ENCODE measurements around the gene SLC44A1. TPM values are rescaled to one million over a fixed set of nuclear protein-coding genes. Genes with fewer than 3 reads are reported as not detected.

The SLC44A1 gene
- total and polyA plus RNA-seq, 9 donors: 12.4 to 20.8 (median 15.5) TPM

GRCh38 chr9:105432247-105432842, 187.9 kb downstream of the SLC44A1 start:
- no peak overlapping the region for H3K4me3 ChIP-seq (ENCODE audit: low read length)

GRCh38 chr9:105435453-105435852, 191.0 kb downstream of the SLC44A1 start:
- Histone ChIP-seq H3K4me3 (ENCODE audit: low read length) (no peak overlapping the region), H3K4me1 (ENCODE audit: control insufficient read depth, insufficient read depth, low read length) (peaks cover 5% of the 10 kb centered on the region), H3K36me3 (ENCODE audit: control insufficient read depth, insufficient read depth, low read length) (no peaks in the 10 kb centered on the region), H3K27me3 (ENCODE audit: control insufficient read depth, insufficient read depth, low read length) (no peaks in the 10 kb centered on the region), H3K27ac (ENCODE audit: low read length) (no peak overlapping the region), H3K9me3 (replicated peaks; ENCODE audit: control insufficient read depth, low read depth, low read length) (no peaks in the 10 kb centered on the region)
- no peak for DNase-seq
- WGBS (ENCODE audit: insufficient coverage): 96% methylated on average over 2 of the region's 3 CpGs

More at GRCh38 chr9:105432247-105432842, 187.9 kb downstream of the SLC44A1 start:
- WGBS (ENCODE audit: insufficient coverage): no CpG with 5 or more reads among the region's 2 CpGs
- Histone ChIP-seq H3K9me3 (replicated peaks; ENCODE audit: control insufficient read depth, low read depth, low read length) (no peaks in the 10 kb centered on the region), H3K4me1 (ENCODE audit: control insufficient read depth, insufficient read depth, low read length) (no peaks in the 10 kb centered on the region), H3K27me3 (ENCODE audit: control insufficient read depth, insufficient read depth, low read length) (no peaks in the 10 kb centered on the region), H3K27ac (ENCODE audit: low read length) (no peak overlapping the region), H3K36me3 (ENCODE audit: control insufficient read depth, insufficient read depth, low read length) (no peaks in the 10 kb centered on the region)
- peak; percentile 28 for DNase-seq

- Histone ChIP-seq H3K27ac (ENCODE audit: low read length) (no peak overlapping the region), H3K36me3 (ENCODE audit: control insufficient read depth, insufficient read depth, low read length) (no peaks in the 10 kb centered on the region), H3K9me3 (replicated peaks; ENCODE audit: control insufficient read depth, low read depth, low read length) (no peaks in the 10 kb centered on the region), H3K4me3 (ENCODE audit: low read length) (no peak overlapping the region), H3K27me3 (ENCODE audit: control insufficient read depth, insufficient read depth, low read length) (no peaks in the 10 kb centered on the region), H3K4me1 (ENCODE audit: control insufficient read depth, insufficient read depth, low read length) (peaks cover 5% of the 10 kb centered on the region)
- no peak for DNase-seq
- WGBS (ENCODE audit: insufficient coverage): 90% methylated on average over 2 of the region's 4 CpGs
These were observed 192.3 kb downstream of the SLC44A1 start for GRCh38 chr9:105436783-105437182.

GRCh38 chr9:105437704-105438103, 193.3 kb downstream of the SLC44A1 start:
- Histone ChIP-seq H3K27ac (ENCODE audit: low read length) (peak overlapping the region; percentile 74), H3K9me3 (replicated peaks; ENCODE audit: control insufficient read depth, low read depth, low read length) (no peaks in the 10 kb centered on the region), H3K27me3 (ENCODE audit: control insufficient read depth, insufficient read depth, low read length) (no peaks in the 10 kb centered on the region), H3K4me1 (ENCODE audit: control insufficient read depth, insufficient read depth, low read length) (peaks cover 5% of the 10 kb centered on the region), H3K36me3 (ENCODE audit: control insufficient read depth, insufficient read depth, low read length) (no peaks in the 10 kb centered on the region), H3K4me3 (ENCODE audit: low read length) (no peak overlapping the region)
- no peak for DNase-seq
- no CpG with 5 or more reads among the region's 1 CpG for WGBS (ENCODE audit: insufficient coverage)

- Histone ChIP-seq H3K27ac (ENCODE audit: low read length) (peak overlapping the region; percentile 74), H3K4me3 (ENCODE audit: low read length) (no peak overlapping the region), H3K27me3 (ENCODE audit: control insufficient read depth, insufficient read depth, low read length) (no peaks in the 10 kb centered on the region), H3K36me3 (ENCODE audit: control insufficient read depth, insufficient read depth, low read length) (no peaks in the 10 kb centered on the region), H3K4me1 (ENCODE audit: control insufficient read depth, insufficient read depth, low read length) (peaks cover 5% of the 10 kb centered on the region), H3K9me3 (replicated peaks; ENCODE audit: control insufficient read depth, low read depth, low read length) (no peaks in the 10 kb centered on the region)
- DNase-seq: peak; percentile 66
- WGBS (ENCODE audit: insufficient coverage): 60% methylated on average over 1 of the region's 8 CpGs
These were observed 193.8 kb downstream of the SLC44A1 start for GRCh38 chr9:105438141-105438806.

DNA sequence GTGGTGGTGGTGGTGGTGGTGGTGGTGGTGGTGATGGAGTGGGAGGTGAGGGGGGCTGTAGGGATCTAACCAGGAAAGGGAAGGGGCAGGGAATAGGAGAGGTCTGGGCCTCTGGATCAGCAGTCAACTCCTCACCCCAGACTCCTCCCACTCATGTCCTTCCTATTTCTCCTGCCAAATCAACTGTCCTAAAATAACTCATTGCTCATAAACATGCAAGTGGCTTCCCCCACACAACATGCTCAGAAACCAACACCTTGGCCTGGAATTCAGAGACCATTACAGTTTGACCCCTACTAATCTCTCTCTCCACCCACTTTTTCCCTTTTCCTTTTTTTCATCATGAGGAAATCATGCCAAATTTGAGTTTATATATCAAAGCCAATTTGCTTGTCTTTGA, 195.0 kb downstream of the SLC44A1 start:
- no peaks in the 10 kb centered on the region for H3K9me3 ChIP-seq (replicated peaks; ENCODE audit: control insufficient read depth, low read depth, low read length)
- DNase-seq: peak; percentile 68
- H3K27me3 ChIP-seq (ENCODE audit: control insufficient read depth, insufficient read depth, low read length): no peaks in the 10 kb centered on the region
- H3K4me3 ChIP-seq (ENCODE audit: low read length): no peak overlapping the region
- H3K36me3 ChIP-seq (ENCODE audit: control insufficient read depth, insufficient read depth, low read length): no peaks in the 10 kb centered on the region
- peaks cover 10% of the 10 kb centered on the region for H3K4me1 ChIP-seq (ENCODE audit: control insufficient read depth, insufficient read depth, low read length)
- peak overlapping the region; percentile 54 for H3K27ac ChIP-seq (ENCODE audit: low read length)

DNA sequence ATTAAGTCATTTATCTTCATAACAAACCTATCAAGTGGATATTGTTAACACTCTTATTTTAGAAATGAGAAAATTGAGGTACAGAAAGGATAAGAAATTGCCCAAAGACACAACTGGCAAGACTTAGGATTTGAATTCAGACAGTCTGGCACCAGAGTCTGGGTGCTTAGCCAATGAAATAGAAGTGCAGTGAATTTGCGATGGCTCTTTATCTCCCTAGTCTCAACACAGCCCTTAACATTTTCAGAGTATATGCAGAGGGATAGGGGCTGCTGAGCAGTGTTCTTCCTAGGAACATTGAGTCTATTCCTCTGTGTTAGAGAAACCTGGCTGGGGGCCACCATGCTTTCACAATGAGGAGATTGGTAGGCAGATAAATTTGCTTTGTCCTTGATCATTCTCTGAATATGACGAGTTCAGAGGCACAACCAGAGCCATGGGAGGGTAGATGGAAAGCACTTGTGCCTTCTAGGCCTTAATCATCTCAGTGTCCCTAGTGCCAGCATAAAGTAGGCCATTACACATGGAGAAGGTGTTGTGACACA, 197.2 kb downstream of the SLC44A1 start:
- H3K9me3 ChIP-seq (replicated peaks; ENCODE audit: control insufficient read depth, low read depth, low read length): no peaks in the 10 kb centered on the region
- no CpG with 5 or more reads among the region's 2 CpGs for WGBS (ENCODE audit: insufficient coverage)
- DNase-seq: no peak
- no peaks in the 10 kb centered on the region for H3K36me3 ChIP-seq (ENCODE audit: control insufficient read depth, insufficient read depth, low read length)
- H3K27ac ChIP-seq (ENCODE audit: low read length): no peak overlapping the region
- H3K4me3 ChIP-seq (ENCODE audit: low read length): no peak overlapping the region
- H3K27me3 ChIP-seq (ENCODE audit: control insufficient read depth, insufficient read depth, low read length): no peaks in the 10 kb centered on the region
- peaks cover 22% of the 10 kb centered on the region for H3K4me1 ChIP-seq (ENCODE audit: control insufficient read depth, insufficient read depth, low read length)

- Histone ChIP-seq H3K27ac (ENCODE audit: low read length) (no peak overlapping the region), H3K9me3 (replicated peaks; ENCODE audit: control insufficient read depth, low read depth, low read length) (no peaks in the 10 kb centered on the region), H3K27me3 (ENCODE audit: control insufficient read depth, insufficient read depth, low read length) (no peaks in the 10 kb centered on the region), H3K4me1 (ENCODE audit: control insufficient read depth, insufficient read depth, low read length) (peaks cover 26% of the 10 kb centered on the region), H3K4me3 (ENCODE audit: low read length) (no peak overlapping the region), H3K36me3 (ENCODE audit: control insufficient read depth, insufficient read depth, low read length) (no peaks in the 10 kb centered on the region)
- no peak for DNase-seq
- 85% methylated on average over 4 of the region's 8 CpGs for WGBS (ENCODE audit: insufficient coverage)
These were observed 198.7 kb downstream of the SLC44A1 start for GRCh38 chr9:105443121-105443520.

DNA sequence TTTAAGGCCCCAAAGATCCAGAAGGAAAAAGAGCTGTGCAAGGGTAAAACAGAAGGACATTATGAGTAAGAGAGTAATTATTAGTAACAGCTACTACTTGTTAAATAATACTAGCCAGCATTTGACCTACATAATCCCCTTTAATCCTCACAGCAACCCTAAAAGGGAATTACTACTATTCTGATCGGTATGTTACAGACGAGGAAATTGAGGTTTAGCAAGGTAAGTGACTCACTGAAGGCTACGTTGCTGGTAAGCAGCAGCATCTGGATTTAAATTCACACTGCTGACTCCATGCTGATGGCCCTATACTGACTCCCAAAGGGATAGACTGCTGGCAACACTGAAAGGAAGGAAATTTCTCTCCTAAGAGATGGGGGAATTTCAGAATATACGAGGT, 199.7 kb downstream of the SLC44A1 start:
- H3K4me1 ChIP-seq (ENCODE audit: control insufficient read depth, insufficient read depth, low read length): peaks cover 22% of the 10 kb centered on the region
- DNase-seq: no peak
- no peaks in the 10 kb centered on the region for H3K9me3 ChIP-seq (replicated peaks; ENCODE audit: control insufficient read depth, low read depth, low read length)
- no peak overlapping the region for H3K27ac ChIP-seq (ENCODE audit: low read length)
- H3K4me3 ChIP-seq (ENCODE audit: low read length): no peak overlapping the region
- H3K36me3 ChIP-seq (ENCODE audit: control insufficient read depth, insufficient read depth, low read length): no peaks in the 10 kb centered on the region
- no peaks in the 10 kb centered on the region for H3K27me3 ChIP-seq (ENCODE audit: control insufficient read depth, insufficient read depth, low read length)
- no CpG with 5 or more reads among the region's 4 CpGs for WGBS (ENCODE audit: insufficient coverage)

DNA sequence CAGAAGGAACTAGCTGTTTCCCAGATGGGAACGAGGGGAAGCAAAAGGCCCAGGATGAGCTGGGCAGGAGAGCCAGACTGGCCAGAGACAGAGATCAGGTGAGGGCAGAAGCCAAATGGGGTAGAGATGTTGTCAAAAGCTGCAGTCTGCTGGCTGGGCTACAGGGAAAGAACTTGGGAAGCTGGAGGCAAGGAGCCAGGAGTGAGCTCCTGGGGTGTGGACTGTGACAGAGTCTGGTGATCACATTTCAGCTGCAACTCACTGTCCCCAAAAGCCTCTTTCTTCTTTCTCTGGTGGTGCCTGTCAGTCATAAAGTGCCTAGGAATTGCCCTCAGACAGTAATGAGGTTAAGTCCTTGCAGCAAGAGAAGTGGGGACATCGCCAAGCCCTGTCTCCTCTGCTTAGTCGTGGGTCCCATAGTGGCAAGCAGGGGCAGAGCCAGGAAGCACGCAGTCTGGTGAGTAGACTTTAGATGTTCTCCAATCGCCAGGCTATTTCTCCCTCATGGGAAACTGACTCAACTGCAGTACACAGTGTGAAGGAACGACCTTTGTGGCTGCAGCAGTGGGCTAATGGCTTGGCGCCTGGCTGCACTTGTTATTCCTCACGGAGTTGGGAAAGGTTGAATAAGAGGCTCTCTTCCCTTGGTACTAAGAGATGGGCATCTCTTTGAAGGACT, 200.9 kb downstream of the SLC44A1 start:
- DNase-seq: peak; percentile 60
- WGBS (ENCODE audit: insufficient coverage): 55% methylated on average over 6 of the region's 8 CpGs

More for the DNA sequence above, 200.9 kb downstream of the SLC44A1 start:
- H3K27ac ChIP-seq (ENCODE audit: low read length): peak overlapping the region; percentile 45
- H3K9me3 ChIP-seq (replicated peaks; ENCODE audit: control insufficient read depth, low read depth, low read length): no peaks in the 10 kb centered on the region
- H3K27me3 ChIP-seq (ENCODE audit: control insufficient read depth, insufficient read depth, low read length): no peaks in the 10 kb centered on the region
- H3K36me3 ChIP-seq (ENCODE audit: control insufficient read depth, insufficient read depth, low read length): no peaks in the 10 kb centered on the region
- H3K4me1 ChIP-seq (ENCODE audit: control insufficient read depth, insufficient read depth, low read length): peaks cover 22% of the 10 kb centered on the region
- H3K4me3 ChIP-seq (ENCODE audit: low read length): no peak overlapping the region
